Keratinocyte (primary cell): ENCODE data around the gene PABPN1L. TPM values are rescaled to one million over a fixed set of nuclear protein-coding genes. Genes with fewer than 3 reads are reported as not detected.

Experiments used
- DNase-seq: peaks from one replicate; pipeline ENCODE4 v3.0.0-alpha.2; 2011; ENCODE audit warnings: low read depth, missing footprints, low spot score
- FAIRE-seq: peaks from 2 replicates; lab custom pipeline; 2011; peaks lifted over from hg19 to GRCh38; lab: Jason Lieb, UNC
- H2AFZ ChIP-seq: 2 replicates; pipeline ENCODE4 v1.6.0; 2012; ENCODE audit warnings: low read length, control low read depth, inconsistent platforms; ENCODE audit not compliant: control insufficient read depth
- H3K27ac ChIP-seq: 2 replicates; pipeline ENCODE4 v1.5.1; 2011; ENCODE audit warnings: low read length; ENCODE audit not compliant: control insufficient read depth, insufficient read depth
- H3K27me3 ChIP-seq: 3 replicates; pipeline ENCODE4 v1.6.0; 2011; ENCODE audit warnings: low read length; ENCODE audit not compliant: control insufficient read depth, insufficient read depth; ENCODE audit errors: extremely low read depth
- H3K36me3 ChIP-seq, 2 experiments: 2 replicates in 1 of 2; 3 replicates in 1 of 2; pipeline ENCODE4 v1.5.1; 2011; ENCODE audit warnings: low read length in 2 of 2, mild to moderate bottlenecking in 1 of 2; ENCODE audit not compliant: control insufficient read depth in 2 of 2, insufficient read depth in 2 of 2; ENCODE audit errors: extremely low read depth in 1 of 2
- H3K4me1 ChIP-seq: 3 replicates; pipeline ENCODE4 v1.5.1; 2011; ENCODE audit warnings: low read length; ENCODE audit not compliant: control insufficient read depth, insufficient read depth; ENCODE audit errors: extremely low read depth
- H3K4me2 ChIP-seq: 3 replicates; pipeline ENCODE4 v1.6.0; 2011; ENCODE audit warnings: low read depth, low read length; ENCODE audit not compliant: control insufficient read depth, insufficient read depth; ENCODE audit errors: extremely low read depth
- H3K4me3 ChIP-seq, 3 experiments: fragments of 200-600 bp in 1 of 3; sonication (generic) in 1 of 3; 2 replicates in 2 of 3; 3 replicates in 1 of 3; pipeline ENCODE4 v1.5.1; 2011 to 2016; ENCODE audit warnings: low read length in 3 of 3, mild to moderate bottlenecking in 3 of 3, control low read depth in 2 of 3, inconsistent platforms in 1 of 3, low read depth in 1 of 3, mixed read lengths in 1 of 3, mixed run types in 1 of 3, moderate library complexity in 1 of 3; ENCODE audit not compliant: control insufficient read depth in 2 of 3, insufficient read depth in 2 of 3; ENCODE audit errors: extremely low read depth in 1 of 3
- H3K79me2 ChIP-seq: 2 replicates; pipeline ENCODE4 v1.6.0; 2012; ENCODE audit warnings: low read length; ENCODE audit not compliant: control insufficient read depth, insufficient read depth
- H3K9ac ChIP-seq: 3 replicates; pipeline ENCODE4 v1.6.0; 2011; ENCODE audit warnings: low read length; ENCODE audit not compliant: control insufficient read depth, insufficient read depth; ENCODE audit errors: extremely low read depth
- H3K9me1 ChIP-seq: 3 replicates; pipeline ENCODE4 v1.6.0; 2011; ENCODE audit warnings: low read length; ENCODE audit not compliant: control insufficient read depth, insufficient read depth; ENCODE audit errors: extremely low read depth
- H3K9me3 ChIP-seq: 2 replicates; pipeline ENCODE4 v1.5.1; 2012; ENCODE audit warnings: low read depth, low read length; ENCODE audit not compliant: control insufficient read depth
- H4K20me1 ChIP-seq: 3 replicates; pipeline ENCODE4 v1.6.0; 2011; ENCODE audit warnings: low read length; ENCODE audit not compliant: control insufficient read depth, insufficient read depth; ENCODE audit errors: extremely low read depth
- EZH2 ChIP-seq: IDR thresholded peaks from one replicate; pipeline ENCODE4 v1.6.1; 2012; ENCODE audit warnings: inconsistent platforms, mild to moderate bottlenecking, low read length, moderate library complexity
- dilution Hi-C: fragments of 300-500 bp; cut with MboI; formaldehyde crosslinking; loops from one replicate; pipeline ENCODE4 v1.7.0; 2020; ENCODE audit warnings: low sequenced_read_pairs; ENCODE audit not compliant: extremely low pct_ligation_motif_present
- polyA plus RNA-seq, 5 experiments: library from polyadenylated mRNA; depleted of rRNA in 3 of 5; stranded (reverse) in 3 of 5; stranded (forward) in 1 of 5; unstranded in 1 of 5; fragments of >200 nt; gene quantifications; 1 replicate in 1 of 5; 2 replicates in 3 of 5; 3 replicates in 1 of 5; pipeline versions ENCODE4 v1.2.1 to v1.2.3, GENCODE V29; 2011 to 2012; ENCODE audit warnings: missing spikeins in 2 of 5, low read depth in 1 of 5, low replicate concordance in 1 of 5
- TF ChIP-seq, protein P1 (sequence below), 3 experiments: IDR thresholded peaks in 1 of 3; conservative IDR thresholded peaks in 1 of 3; optimal IDR thresholded peaks in 1 of 3; 2 replicates in 2 of 3; 3 replicates in 1 of 3; pipeline versions ENCODE3 to v1.5.1; 2011; ENCODE audit warnings: low read length in 3 of 3, mild to moderate bottlenecking in 3 of 3, moderate library complexity in 2 of 3, control low read depth in 1 of 3, inconsistent platforms in 1 of 3; ENCODE audit not compliant: insufficient read depth in 2 of 3; ENCODE audit errors: extremely low read depth in 1 of 3

PABPN1L gene
- polyA plus RNA-seq, 1 donor (not counting 4 experiments of a cell fraction or from before 2014, with no cell fraction given): not detected

DNA sequence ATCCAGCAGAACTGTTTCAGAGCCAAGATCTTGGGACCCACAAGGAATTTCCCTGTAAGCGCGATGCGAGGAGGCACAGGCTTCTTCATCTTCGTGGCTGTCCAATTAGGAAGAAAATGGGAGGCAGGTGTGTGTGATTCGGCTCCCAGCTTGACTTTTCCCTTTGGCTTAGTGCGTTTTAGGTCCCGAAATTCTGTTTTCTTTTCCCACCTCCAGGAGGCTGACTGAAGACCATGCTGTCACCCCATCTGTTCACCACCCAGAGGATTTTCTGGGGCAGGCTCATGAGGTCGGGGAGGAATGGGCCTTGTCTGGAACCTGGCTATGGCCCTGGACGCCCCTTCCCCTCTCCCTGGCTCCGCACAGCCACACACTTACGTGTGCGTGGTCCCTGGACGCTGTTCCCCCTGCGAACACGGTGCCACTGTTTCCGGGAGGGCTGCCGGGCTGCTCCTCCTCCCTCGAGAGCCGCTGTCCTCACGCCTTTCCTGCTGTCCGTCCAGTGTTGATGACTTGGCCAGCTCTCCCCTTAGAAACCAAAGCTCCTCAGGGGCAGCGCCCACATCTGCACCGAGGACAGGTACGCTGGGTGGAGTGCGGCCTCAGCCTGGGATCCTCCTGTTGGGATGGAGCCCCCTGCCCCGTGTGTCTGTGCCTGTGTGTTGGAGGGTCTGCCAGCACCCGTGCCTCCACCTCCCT lies 2.7 kb upstream of the PABPN1L start:
- FAIRE-seq (no peak), DNase-seq (no peak)
- Histone ChIP-seq H3K4me1 (no peaks in the 10 kb centered on the region), H3K9me1 (no peaks in the 10 kb centered on the region), H3K79me2 (no peaks in the 10 kb centered on the region), H3K9me3 (no peaks in the 10 kb centered on the region), H2AFZ (no peak overlapping the region), H3K9ac (no peak overlapping the region), H3K4me3 (no peak overlapping the region), H3K36me3 (no peaks in the 10 kb centered on the region), H3K27me3 (peaks cover 43% of the 10 kb centered on the region), H3K4me2 (no peak overlapping the region), H3K27ac (no peak overlapping the region), H4K20me1 (no peaks in the 10 kb centered on the region)
- dilution Hi-C loops: no loop called here
- TF ChIP-seq, protein P1, sequence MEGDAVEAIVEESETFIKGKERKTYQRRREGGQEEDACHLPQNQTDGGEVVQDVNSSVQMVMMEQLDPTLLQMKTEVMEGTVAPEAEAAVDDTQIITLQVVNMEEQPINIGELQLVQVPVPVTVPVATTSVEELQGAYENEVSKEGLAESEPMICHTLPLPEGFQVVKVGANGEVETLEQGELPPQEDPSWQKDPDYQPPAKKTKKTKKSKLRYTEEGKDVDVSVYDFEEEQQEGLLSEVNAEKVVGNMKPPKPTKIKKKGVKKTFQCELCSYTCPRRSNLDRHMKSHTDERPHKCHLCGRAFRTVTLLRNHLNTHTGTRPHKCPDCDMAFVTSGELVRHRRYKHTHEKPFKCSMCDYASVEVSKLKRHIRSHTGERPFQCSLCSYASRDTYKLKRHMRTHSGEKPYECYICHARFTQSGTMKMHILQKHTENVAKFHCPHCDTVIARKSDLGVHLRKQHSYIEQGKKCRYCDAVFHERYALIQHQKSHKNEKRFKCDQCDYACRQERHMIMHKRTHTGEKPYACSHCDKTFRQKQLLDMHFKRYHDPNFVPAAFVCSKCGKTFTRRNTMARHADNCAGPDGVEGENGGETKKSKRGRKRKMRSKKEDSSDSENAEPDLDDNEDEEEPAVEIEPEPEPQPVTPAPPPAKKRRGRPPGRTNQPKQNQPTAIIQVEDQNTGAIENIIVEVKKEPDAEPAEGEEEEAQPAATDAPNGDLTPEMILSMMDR (optimal IDR thresholded peaks at IDR 0.05 in 1 of 3, IDR thresholded peaks at IDR 0.05 in 1 of 3, conservative IDR thresholded peaks at IDR 0.05 in 1 of 3; ENCODE audit: extremely low read depth in 1 of 3, insufficient read depth in 2 of 3, low read length in 3 of 3): no peak
- TF ChIP-seq EZH2: no peak

DNA sequence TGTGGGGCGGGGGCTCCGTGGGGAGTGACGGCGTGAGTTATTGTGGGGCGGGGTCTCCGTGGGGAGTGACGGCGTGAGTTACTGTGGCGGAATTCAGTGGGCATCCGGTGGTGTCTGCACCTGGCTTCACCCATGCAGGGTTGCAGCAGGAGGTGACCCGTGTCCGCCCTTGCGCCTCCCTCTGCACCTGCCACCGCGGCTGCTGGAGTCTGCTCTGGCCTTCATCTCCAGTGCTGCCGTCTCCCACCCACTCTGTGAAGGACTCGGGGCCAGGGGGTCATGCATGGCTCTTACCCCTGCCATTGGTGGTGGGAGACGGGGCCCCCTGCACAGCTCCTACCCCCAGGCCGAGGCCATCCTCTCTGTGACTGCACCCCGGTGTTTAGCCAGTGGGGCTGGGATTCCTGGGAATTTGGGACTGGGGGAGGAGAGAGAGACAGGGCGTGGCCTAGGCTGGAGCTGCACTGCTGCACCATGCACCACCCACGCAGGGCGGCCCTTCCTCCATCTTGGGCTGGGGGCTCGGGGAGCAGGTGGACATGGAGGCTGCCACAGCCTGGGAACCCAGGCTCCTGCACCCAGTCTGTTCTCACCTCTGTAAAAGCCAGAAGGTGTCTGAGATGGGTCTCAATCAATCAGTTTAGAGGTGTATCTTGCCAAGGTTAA lies 1.3 kb upstream of the PABPN1L start:
- Histone ChIP-seq H3K9me1 (no peaks in the 10 kb centered on the region), H3K4me3 (no peak overlapping the region), H3K4me2 (no peak overlapping the region), H3K27ac (no peak overlapping the region), H3K9me3 (no peaks in the 10 kb centered on the region), H2AFZ (no peak overlapping the region), H3K9ac (no peak overlapping the region), H4K20me1 (no peaks in the 10 kb centered on the region), H3K4me1 (no peaks in the 10 kb centered on the region), H3K27me3 (peaks cover 34% of the 10 kb centered on the region), H3K79me2 (no peaks in the 10 kb centered on the region), H3K36me3 (no peaks in the 10 kb centered on the region)
- TF ChIP-seq EZH2: no peak
- TF ChIP-seq, protein P1 (optimal IDR thresholded peaks at IDR 0.05 in 1 of 3, IDR thresholded peaks at IDR 0.05 in 1 of 3, conservative IDR thresholded peaks at IDR 0.05 in 1 of 3; ENCODE audit: extremely low read depth in 1 of 3, insufficient read depth in 2 of 3, low read length in 3 of 3): no peak
- DNase-seq: no peak
- no peak for FAIRE-seq
- dilution Hi-C loops: no loop called here
